OCI-LY3 (cell line): Measurements from ENCODE around the gene PRDX5.

ENCODE experiments used
- H2AFZ ChIP-seq: fragments of 200-600, 300-600 bp; shearing (Covaris generic); 2 replicates; pipeline ENCODE4 v1.6.0; 2014; ENCODE audit warnings: antibody characterized with exemption, low read depth, low read length
- H3K27ac ChIP-seq: fragments of 200-600, 300-600 bp; sonication (generic); 2 replicates; pipeline ENCODE4 v1.5.1; 2014; ENCODE audit warnings: mild to moderate bottlenecking, low read length, moderate library complexity, mixed read lengths
- H3K27me3 ChIP-seq: fragments of 200-600, 300-600 bp; sonication (generic); 2 replicates; pipeline ENCODE4 v1.6.1; 2014; ENCODE audit warnings: low read depth, low read length, mixed read lengths
- H3K36me3 ChIP-seq: fragments of 200-600, 300-600 bp; sonication (generic); replicated peaks from 2 replicates; pipeline ENCODE3; 2014; ENCODE audit warnings: low read depth, low read length, mixed read lengths
- H3K4me1 ChIP-seq: fragments of 300-600, 200-600 bp; sonication (generic); 2 replicates; pipeline ENCODE4 v1.6.1; 2014; ENCODE audit warnings: low read length, mixed read lengths
- H3K4me2 ChIP-seq: fragments of 200-600, 300-600 bp; sonication (generic); 2 replicates; pipeline ENCODE4 v1.6.1; 2014; ENCODE audit warnings: low read length, mixed read lengths
- H3K4me3 ChIP-seq: fragments of 300-600, 200-600 bp; sonication (generic); 2 replicates; pipeline ENCODE4 v1.5.1; 2014; ENCODE audit warnings: antibody characterized with exemption, mild to moderate bottlenecking, low read length, moderate library complexity
- H3K79me2 ChIP-seq: fragments of 300-600, 200-600 bp; shearing (Covaris generic); 2 replicates; pipeline ENCODE4 v1.6.1; 2014; ENCODE audit warnings: mild to moderate bottlenecking, low read length, mixed read lengths
- H3K9ac ChIP-seq: fragments of 300-600, 200-600 bp; shearing (Covaris generic); 2 replicates; pipeline ENCODE4 v1.6.0; 2014; ENCODE audit warnings: mild to moderate bottlenecking, low read length, moderate library complexity
- H3K9me3 ChIP-seq: fragments of 200-600, 300-600 bp; shearing (Covaris generic); 2 replicates; pipeline ENCODE4 v1.6.1; 2014; ENCODE audit warnings: low read length, mixed read lengths; ENCODE audit not compliant: insufficient read depth
- H4K20me1 ChIP-seq: fragments of 200-600, 300-600 bp; sonication (generic); 2 replicates; pipeline ENCODE4 v1.6.1; 2016; ENCODE audit warnings: low read length, mixed read lengths; ENCODE audit not compliant: insufficient read depth
- EZH2phosphoT487 ChIP-seq: fragments of 200-600 bp; shearing (Covaris generic); IDR thresholded peaks from 2 replicates; pipeline ENCODE4 v1.6.1; 2018; ENCODE audit warnings: antibody characterized with exemption, mixed run types, low read depth
- TF ChIP-seq, protein P1 (sequence below): fragments of 200-600, 300-600 bp; sonication (generic); IDR thresholded peaks from 2 replicates; pipeline ENCODE4 v1.5.1; 2014; ENCODE audit warnings: antibody characterized with exemption, low read length, low read depth

Gene PRDX5

DNA sequence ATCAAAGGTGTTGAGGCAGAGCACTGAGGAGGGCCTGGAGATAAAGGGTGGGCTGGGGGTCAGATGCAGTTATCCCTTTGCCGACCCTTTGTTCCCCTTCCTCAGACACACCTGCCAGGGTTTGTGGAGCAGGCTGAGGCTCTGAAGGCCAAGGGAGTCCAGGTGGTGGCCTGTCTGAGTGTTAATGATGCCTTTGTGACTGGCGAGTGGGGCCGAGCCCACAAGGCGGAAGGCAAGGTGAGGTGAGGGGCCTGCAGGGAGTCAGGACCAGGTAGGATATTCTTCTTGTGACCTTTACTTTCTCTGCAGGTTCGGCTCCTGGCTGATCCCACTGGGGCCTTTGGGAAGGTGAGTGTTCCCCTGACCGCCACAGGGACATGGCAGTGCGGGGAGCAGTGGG lies 2.6 kb downstream of the PRDX5 start:
- peaks cover 16% of the 10 kb centered on the region for H3K36me3 ChIP-seq
- peaks cover 14% of the 10 kb centered on the region for H3K4me1 ChIP-seq
- peaks cover 29% of the 10 kb centered on the region for H3K79me2 ChIP-seq
- no peaks in the 10 kb centered on the region for H4K20me1 ChIP-seq
- no peak overlapping the region for H2AFZ ChIP-seq
- TF ChIP-seq EZH2phosphoT487 = no peak
- TF ChIP-seq, protein P1, sequence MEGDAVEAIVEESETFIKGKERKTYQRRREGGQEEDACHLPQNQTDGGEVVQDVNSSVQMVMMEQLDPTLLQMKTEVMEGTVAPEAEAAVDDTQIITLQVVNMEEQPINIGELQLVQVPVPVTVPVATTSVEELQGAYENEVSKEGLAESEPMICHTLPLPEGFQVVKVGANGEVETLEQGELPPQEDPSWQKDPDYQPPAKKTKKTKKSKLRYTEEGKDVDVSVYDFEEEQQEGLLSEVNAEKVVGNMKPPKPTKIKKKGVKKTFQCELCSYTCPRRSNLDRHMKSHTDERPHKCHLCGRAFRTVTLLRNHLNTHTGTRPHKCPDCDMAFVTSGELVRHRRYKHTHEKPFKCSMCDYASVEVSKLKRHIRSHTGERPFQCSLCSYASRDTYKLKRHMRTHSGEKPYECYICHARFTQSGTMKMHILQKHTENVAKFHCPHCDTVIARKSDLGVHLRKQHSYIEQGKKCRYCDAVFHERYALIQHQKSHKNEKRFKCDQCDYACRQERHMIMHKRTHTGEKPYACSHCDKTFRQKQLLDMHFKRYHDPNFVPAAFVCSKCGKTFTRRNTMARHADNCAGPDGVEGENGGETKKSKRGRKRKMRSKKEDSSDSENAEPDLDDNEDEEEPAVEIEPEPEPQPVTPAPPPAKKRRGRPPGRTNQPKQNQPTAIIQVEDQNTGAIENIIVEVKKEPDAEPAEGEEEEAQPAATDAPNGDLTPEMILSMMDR = no peak
- H3K9ac ChIP-seq = no peak overlapping the region
- no peaks in the 10 kb centered on the region for H3K9me3 ChIP-seq
- no peak overlapping the region for H3K27ac ChIP-seq
- no peaks in the 10 kb centered on the region for H3K27me3 ChIP-seq
- H3K4me2 ChIP-seq = no peak overlapping the region
- H3K4me3 ChIP-seq = no peak overlapping the region

DNA sequence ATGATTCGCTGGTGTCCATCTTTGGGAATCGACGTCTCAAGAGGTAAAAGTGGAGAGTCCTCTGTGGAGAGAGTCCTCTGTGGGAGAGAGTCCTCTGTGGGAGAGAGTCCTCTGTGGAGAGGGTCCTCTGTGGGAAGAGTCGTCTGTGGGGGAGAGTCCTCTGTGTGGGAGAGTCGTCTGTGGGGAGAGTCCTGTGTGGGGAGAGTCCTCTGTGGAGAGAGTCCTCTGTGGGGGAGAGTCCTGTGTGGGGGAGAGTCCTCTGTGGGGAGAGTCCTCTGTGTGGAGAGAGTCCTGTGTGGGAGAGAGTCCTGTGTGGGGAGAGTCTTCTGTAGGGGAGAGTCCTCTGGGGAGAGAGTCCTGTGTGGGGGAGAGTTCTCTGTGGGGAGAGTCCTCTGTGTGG lies 3.1 kb downstream of the PRDX5 start:
- Histone ChIP-seq H3K9me3 (no peaks in the 10 kb centered on the region), H3K27me3 (no peaks in the 10 kb centered on the region), H2AFZ (no peak overlapping the region), H3K4me3 (no peak overlapping the region), H4K20me1 (no peaks in the 10 kb centered on the region), H3K36me3 (peaks cover 14% of the 10 kb centered on the region), H3K9ac (no peak overlapping the region), H3K79me2 (peaks cover 24% of the 10 kb centered on the region), H3K27ac (no peak overlapping the region), H3K4me2 (no peak overlapping the region), H3K4me1 (peaks cover 13% of the 10 kb centered on the region)
- TF ChIP-seq, protein P1 = no peak
- no peak for TF ChIP-seq EZH2phosphoT487

DNA sequence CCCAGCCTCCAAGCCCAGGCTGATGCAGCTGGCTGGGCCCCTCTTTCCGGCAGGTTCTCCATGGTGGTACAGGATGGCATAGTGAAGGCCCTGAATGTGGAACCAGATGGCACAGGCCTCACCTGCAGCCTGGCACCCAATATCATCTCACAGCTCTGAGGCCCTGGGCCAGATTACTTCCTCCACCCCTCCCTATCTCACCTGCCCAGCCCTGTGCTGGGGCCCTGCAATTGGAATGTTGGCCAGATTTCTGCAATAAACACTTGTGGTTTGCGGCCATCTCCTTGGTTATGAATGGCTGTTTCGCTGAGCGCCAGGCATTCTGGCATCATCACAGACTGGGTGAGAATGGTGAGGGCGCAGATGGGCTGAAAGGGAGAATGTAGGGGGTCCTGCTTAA lies 3.6 kb downstream of the PRDX5 start:
- Histone ChIP-seq H3K36me3 (peaks cover 13% of the 10 kb centered on the region), H4K20me1 (no peaks in the 10 kb centered on the region), H3K4me2 (no peak overlapping the region), H3K4me1 (peaks cover 8% of the 10 kb centered on the region), H3K9me3 (no peaks in the 10 kb centered on the region), H3K27ac (no peak overlapping the region), H3K27me3 (no peaks in the 10 kb centered on the region), H3K79me2 (peaks cover 19% of the 10 kb centered on the region), H3K4me3 (no peak overlapping the region), H3K9ac (no peak overlapping the region), H2AFZ (no peak overlapping the region)
- TF ChIP-seq, protein P1 = no peak
- no peak for TF ChIP-seq EZH2phosphoT487

DNA sequence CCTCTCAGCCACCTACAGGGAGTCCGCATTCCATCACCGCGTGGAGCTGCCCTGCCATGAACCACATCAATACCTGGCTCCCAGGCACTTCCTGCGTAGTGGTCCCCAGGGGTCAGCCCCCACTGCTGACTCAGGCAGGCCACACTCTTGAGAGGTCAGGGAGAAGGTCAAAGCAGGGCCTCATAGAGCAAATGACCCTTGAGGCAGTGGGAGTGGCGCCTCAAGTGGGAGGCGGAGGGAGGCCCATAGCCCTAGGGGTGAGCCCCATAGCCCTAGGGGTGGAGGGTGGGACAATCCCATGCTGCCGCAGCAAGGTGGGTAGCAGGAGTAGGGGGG lies 5.0 kb downstream of the PRDX5 start:
- Histone ChIP-seq H3K4me1 (peaks cover 6% of the 10 kb centered on the region), H3K36me3 (peaks cover 13% of the 10 kb centered on the region), H3K4me2 (no peak overlapping the region), H3K9ac (no peak overlapping the region), H3K27me3 (no peaks in the 10 kb centered on the region), H2AFZ (no peak overlapping the region), H3K27ac (no peak overlapping the region), H3K9me3 (no peaks in the 10 kb centered on the region), H3K79me2 (peaks cover 11% of the 10 kb centered on the region; the same call in 1 of the 2 replicates), H4K20me1 (no peaks in the 10 kb centered on the region), H3K4me3 (no peak overlapping the region)
- TF ChIP-seq EZH2phosphoT487 = no peak
- TF ChIP-seq, protein P1 = no peak
